Activated T-cell treated with anti-CD3 and anti-CD28 coated beads for 4 hours (primary cell): Measurements from ENCODE around the gene AAR2.

Experiments used
- DNase-seq: peaks from one replicate; pipeline ENCODE4 v3.0.0-alpha.2; 2020

Gene AAR2

GRCh38 chr20:36262440-36262839 is 26.2 kb downstream of the AAR2 start:
- no peak for DNase-seq

- DNase-seq = no peak
Measured at GRCh38 chr20:36264426-36265246, 28.4 kb downstream of the AAR2 start.

- no peak for DNase-seq
Measured at GRCh38 chr20:36266189-36266588, 29.9 kb downstream of the AAR2 start.

GRCh38 chr20:36267605-36268381 is 31.5 kb downstream of the AAR2 start:
- no peak for DNase-seq

- no peak for DNase-seq
Measured at GRCh38 chr20:36268440-36269342, 32.4 kb downstream of the AAR2 start.

GRCh38 chr20:36269507-36269906 is 33.2 kb downstream of the AAR2 start:
- DNase-seq = no peak

- DNase-seq = no peak
Measured at GRCh38 chr20:36270744-36271638, 34.7 kb downstream of the AAR2 start.

- no peak for DNase-seq
Measured at GRCh38 chr20:36271639-36272546, 35.6 kb downstream of the AAR2 start.

GRCh38 chr20:36272547-36273220 is 36.4 kb downstream of the AAR2 start:
- DNase-seq = no peak

- no peak for DNase-seq
Measured at GRCh38 chr20:36273414-36274180, 37.3 kb downstream of the AAR2 start.

GRCh38 chr20:36274181-36274841 is 38.0 kb downstream of the AAR2 start:
- no peak for DNase-seq

- DNase-seq = no peak
Measured at GRCh38 chr20:36275011-36275410, 38.7 kb downstream of the AAR2 start.

GRCh38 chr20:36275441-36276189 is 39.3 kb downstream of the AAR2 start:
- no peak for DNase-seq

GRCh38 chr20:36277546-36277945 is 41.3 kb downstream of the AAR2 start:
- no peak for DNase-seq

GRCh38 chr20:36279362-36279761 is 43.1 kb downstream of the AAR2 start:
- no peak for DNase-seq

GRCh38 chr20:36279776-36280175 is 43.5 kb downstream of the AAR2 start:
- DNase-seq = no peak

GRCh38 chr20:36281785-36282380 is 45.6 kb downstream of the AAR2 start:
- no peak for DNase-seq

- no peak for DNase-seq
Measured at GRCh38 chr20:36284751-36285150, 48.5 kb downstream of the AAR2 start.
